HuH-7 (cell line): Measurements from ENCODE around the gene NLRP7.
"Not testable (repeated sequence)": the region's sequence is repeated elsewhere in the genome, so short reads cannot be mapped to it uniquely, and the experiment has no call there.

Experiments
- DNase-seq: peaks from one replicate; pipeline ENCODE4 v3.0.0; 2011; ENCODE audit warnings: low spot score

Gene NLRP7

GRCh38 chr19:54919646-54920563 lies 27.4 kb downstream of the NLRP7 start:
- not testable (repeated sequence) for DNase-seq

- DNase-seq, result no peak
Measured at GRCh38 chr19:54918499-54918898, 28.8 kb downstream of the NLRP7 start.

DNA sequence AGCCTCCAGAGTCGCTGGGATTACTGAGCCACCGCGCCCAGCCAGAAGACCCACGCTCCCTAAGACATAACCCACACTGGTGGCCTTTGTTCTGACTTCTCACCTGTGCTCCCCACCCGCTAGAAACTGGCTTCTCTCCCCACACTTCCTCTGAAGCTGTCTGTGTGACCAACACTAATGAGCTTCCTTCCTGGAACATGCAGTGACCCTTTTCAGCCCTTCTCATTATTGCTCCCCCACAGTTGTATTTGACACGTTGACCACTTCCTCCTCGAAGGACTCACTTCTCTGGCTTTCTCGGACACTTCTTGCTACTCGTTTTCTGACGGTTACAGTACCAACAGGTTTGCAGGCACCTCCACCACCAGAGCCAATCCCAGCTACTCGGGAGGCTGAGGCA lies 30.5 kb downstream of the NLRP7 start:
- DNase-seq, result no peak

- not testable (repeated sequence) for DNase-seq
Measured at GRCh38 chr19:54907899-54908298, 39.4 kb downstream of the NLRP7 start.

- DNase-seq, result no peak
Measured at GRCh38 chr19:54906819-54907218, 40.5 kb downstream of the NLRP7 start.

DNA sequence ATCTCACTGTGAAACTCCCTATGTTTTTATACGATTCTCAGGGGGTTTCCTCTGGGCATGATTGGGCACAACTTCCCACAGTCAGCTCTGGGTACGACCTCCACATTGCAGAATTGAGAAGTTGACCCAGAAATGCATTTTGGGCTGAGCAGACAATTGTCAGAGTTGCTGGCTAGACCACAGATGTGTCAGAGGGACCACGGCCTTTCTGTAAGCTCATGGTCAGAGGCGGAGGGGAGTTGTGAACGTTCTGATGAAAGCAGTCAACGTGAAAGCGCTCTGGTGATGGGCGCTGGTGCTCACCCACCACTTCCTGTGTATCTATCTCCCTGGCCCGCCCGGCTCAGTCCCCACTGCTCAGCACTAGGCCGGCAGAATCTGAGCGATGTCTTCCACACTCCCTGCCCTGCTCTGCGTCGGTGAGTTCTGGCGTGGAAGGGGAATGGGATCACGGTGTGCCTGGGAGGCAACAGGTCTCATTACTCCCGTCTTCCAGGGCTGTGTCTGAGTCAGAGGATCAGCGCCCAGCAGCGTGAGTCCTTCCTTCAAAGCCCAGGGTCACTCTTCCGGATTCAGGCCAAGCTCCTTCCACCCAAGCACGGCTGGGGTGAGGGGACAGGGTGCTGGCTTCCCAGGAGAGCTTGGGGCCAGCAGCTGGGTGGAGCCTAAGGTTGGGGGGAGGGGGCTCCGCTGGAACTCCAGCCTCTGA lies 41.4 kb downstream of the NLRP7 start, which contains the start of gene NCR1:
Gene NCR1 (plus strand): TSS at position 346 of the 709 bp plus-strand sequence. CDS start 40 bp downstream, at position 386.
- no peak for DNase-seq

GRCh38 chr19:54905421-54905802 lies 41.9 kb downstream of the NLRP7 start:
- DNase-seq, result no peak

DNA sequence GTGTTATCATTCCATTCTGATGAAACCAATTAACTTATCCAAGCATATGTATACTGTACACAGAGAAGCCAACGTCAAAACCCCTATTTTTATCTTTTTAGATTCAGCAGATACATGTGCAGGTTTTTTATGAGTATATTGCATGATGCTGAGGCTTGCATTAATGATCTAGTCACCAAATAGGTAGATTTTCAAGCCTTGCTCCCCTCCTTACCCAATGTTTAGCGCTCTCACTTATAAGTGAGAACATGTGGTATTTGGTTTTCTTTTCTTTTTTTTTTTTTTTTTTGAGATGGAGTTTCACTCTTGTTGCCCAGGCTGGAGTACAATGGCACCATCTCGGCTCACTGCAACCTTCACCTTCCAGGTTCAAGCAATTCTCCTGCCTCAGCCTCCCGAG lies 43.1 kb downstream of the NLRP7 start:
- not testable (repeated sequence) for DNase-seq

DNA sequence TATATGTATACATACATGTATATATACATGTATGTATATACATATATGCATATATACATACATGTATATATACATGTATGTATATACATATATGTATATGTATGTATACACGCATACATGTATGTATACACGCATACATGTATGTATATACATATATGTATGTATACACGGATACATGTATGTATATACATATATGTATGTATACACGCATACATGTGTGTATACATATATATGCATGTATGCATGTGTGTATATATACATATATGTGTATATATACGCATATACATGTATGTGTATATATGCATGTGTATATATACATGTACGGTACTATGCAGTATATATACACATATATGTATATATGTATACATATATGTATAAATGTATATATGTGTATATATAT lies 44.0 kb downstream of the NLRP7 start:
- DNase-seq, result no peak

DNA sequence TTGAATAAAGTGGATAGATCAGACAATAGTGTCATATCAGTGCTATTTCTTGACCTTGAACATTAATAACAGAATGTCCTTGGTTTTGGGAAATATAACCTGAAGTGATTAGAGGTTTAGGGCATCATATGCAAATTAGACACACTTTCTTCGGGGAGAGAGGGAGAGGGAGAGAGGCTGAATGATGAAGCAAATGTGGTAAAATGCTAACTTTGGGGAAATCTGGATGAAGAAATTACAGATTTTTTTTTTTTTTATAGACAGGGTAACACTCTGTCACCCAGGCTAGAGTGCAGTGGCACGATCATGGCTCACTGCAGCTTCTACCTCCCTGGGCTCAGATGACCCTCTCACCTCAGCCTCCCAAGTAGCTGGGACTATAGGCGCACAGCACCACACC lies 45.3 kb downstream of the NLRP7 start:
- no peak for DNase-seq

DNA sequence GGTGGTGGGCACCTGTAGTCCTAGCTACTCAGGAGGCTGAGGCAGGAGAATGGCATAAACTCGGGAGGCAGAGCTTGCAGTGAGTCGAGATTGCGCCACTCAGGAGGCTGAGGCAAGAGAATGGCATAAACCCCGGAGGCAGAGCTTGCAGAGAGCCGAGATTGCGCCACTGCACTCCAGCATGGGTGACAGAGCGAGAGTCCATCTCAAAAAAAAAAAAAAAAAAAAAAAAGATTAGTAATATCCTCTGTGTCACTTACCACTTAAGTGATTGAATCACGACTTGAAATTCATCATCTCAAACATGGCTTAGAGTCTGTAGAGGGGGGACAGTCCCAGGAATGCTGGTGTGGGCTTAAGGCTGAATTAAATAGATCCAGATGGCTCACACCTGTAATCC lies 46.2 kb downstream of the NLRP7 start:
- not testable (repeated sequence) for DNase-seq

DNA sequence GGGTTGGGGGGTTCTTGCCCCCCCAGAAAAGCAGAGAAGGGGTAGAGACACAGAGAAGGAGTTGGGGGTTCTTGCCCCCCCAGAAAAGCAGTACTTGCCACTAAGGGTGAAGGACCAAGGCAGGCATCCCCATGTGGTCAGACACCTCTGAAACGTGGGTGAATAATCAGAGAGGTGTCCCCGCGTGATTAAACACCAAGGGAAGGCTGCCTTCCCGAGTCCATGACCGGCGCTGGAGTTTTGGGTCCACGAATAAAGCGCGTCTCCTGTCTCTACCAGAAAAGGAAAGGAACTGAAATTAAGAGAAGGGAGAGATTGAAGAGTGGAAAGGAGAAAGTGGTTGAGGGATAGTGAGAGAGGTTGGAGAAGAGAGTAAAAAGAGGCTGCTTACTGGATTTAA lies 47.7 kb downstream of the NLRP7 start:
- DNase-seq, result not testable (repeated sequence)

DNA sequence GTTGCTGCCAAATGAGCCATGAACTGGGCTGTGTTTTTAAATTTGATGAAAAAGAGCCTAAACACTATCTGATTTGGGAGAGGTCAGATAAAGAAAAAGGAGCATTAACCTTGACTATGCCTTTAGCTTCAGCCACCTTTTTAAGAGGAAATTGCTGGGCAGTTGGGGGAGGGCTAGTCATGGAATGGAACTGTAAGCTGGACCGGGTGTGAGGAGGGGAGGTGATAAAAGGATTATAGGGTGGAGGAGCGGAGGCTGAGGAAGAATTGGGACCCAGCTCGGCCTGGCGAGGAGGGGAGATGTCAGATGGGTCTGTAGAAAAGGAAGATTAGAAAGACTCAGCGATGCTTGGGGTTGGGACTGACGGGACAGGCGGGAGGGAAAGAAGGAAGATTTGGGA lies 48.6 kb downstream of the NLRP7 start:
- not testable (repeated sequence) for DNase-seq

GRCh38 chr19:54896036-54896435 lies 51.3 kb downstream of the NLRP7 start:
- DNase-seq, result no peak

- not testable (repeated sequence) for DNase-seq
Measured at GRCh38 chr19:54894106-54894505, 53.2 kb downstream of the NLRP7 start.

DNA sequence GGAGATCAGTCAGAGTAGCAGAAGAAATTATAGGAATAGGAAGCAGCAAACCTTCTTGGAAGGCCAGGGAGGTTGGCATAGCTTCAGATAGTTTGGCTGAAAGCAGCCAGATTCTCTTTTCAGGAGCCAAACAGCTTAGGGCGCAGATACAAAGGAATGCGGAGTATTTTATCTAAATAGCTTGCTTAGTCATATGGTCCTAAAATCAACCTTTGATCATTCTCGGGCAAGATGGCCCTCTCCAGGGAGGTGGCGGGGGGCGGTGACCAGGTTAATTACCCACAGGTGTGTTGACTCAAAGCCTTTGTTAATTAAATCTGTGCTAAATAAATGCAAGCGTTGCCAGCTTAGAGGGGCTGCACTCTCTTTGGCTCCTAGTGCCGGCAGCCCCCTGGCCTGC lies 53.9 kb downstream of the NLRP7 start:
- no peak for DNase-seq

GRCh38 chr19:54889566-54889965 lies 57.8 kb downstream of the NLRP7 start:
- no peak for DNase-seq

DNA sequence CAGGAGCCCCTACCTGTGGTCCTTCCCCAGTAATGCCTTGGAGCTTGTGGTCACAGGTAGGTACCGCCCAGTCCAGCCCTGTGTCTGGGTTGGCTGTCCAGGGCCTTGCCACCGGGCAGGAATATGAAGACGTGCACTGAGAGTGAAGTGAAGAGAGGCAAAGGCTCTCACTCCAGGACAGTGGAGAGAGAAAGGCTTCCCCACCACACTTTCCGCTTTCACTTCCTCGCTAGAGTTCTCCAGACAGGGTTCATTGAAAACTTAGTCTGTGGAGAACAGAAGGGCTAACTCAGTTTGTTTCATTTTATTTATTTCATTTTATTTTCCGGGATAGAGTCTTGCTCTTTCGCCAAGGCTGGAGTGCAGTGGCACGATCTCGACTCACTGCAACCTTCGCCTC lies 59.1 kb downstream of the NLRP7 start:
- no peak for DNase-seq

DNA sequence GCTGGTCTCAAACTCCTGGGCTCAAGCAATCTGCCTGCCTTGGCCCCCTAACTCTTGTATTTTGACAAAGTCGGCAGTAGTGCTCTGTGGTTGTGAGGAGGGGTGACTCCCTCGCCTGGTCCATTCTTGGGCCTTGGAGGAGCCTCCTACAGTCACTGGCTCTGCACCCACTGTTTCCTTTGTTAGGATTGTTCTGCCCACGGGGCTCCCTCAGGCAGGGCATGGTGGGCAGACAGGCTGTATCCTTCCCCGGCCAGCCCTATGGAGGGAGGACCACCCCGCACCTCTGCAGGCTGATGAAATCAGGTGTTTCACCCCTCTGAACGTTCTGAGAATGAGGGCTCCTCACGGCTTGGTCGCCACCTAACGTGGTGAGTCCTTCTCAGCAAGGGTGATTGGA lies 64.1 kb downstream of the NLRP7 start:
- no peak for DNase-seq

- DNase-seq, result no peak
Measured at GRCh38 chr19:54882758-54883157, 64.6 kb downstream of the NLRP7 start.

GRCh38 chr19:54881884-54882283 lies 65.4 kb downstream of the NLRP7 start:
- no peak for DNase-seq

DNA sequence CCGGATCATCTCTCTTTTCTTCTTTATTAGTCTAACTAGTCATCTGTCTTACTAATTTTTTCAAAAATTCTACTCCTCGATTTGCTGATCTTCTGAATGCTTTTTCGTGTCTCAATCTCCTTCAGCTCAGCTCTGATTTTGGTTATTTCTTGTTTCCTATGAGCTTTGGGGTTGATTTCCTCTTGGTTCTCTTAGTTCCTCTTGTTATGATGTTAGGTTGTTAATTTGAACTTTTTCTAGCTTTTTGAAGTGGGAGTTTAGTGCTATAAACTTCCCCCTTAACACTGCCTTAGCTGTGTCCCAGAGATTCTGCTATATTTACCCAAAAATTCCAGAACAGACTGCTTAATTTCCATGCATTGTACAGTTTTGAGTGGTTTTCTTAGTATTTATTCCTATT lies 69.9 kb downstream of the NLRP7 start:
- DNase-seq, result no peak

- DNase-seq, result no peak
Measured at GRCh38 chr19:54875506-54875905, 71.8 kb downstream of the NLRP7 start.
